ENCODE measurements around the gene PIK3CB.

- TF ChIP-seq CTCF (IDR thresholded peaks at IDR 0.05; ENCODE audit: insufficient read depth, low read length, poor library complexity, severe bottlenecking) = no peak
- TF ChIP-seq EZH2phosphoT487 (conservative IDR thresholded peaks at IDR 0.05; ENCODE audit: low read length) = no peak
Observed at GRCh38 chr3:138879541-138880380, 45.0 kb upstream of the PIK3CB start.
